Ectodermal cell (in vitro differentiated cells): ENCODE data around the gene STK40.
A peak's percentile ranks its signal among the peaks of the same experiment; 100 is the strongest.

Source experiments
- H3K27ac ChIP-seq: 2 replicates; pipeline ENCODE4 v1.7.0; 2013; ENCODE audit warnings: mild to moderate bottlenecking, low read depth, low read length; ENCODE audit not compliant: insufficient read depth, poor library complexity, severe bottlenecking
- H3K27me3 ChIP-seq: 2 replicates; pipeline ENCODE4 v1.7.0; 2013; ENCODE audit warnings: mild to moderate bottlenecking, low read length; ENCODE audit not compliant: insufficient read depth, control insufficient read depth, poor library complexity, severe bottlenecking
- H3K36me3 ChIP-seq: one replicate; pipeline ENCODE4 v1.7.0; 2013; ENCODE audit warnings: low read length; ENCODE audit not compliant: control insufficient read depth, insufficient read depth
- H3K4me1 ChIP-seq: one replicate; pipeline ENCODE4 v1.7.0; 2013; ENCODE audit warnings: low read length; ENCODE audit not compliant: control insufficient read depth, insufficient read depth
- H3K4me3 ChIP-seq: 2 replicates; pipeline ENCODE4 v1.7.0; 2013; ENCODE audit warnings: low read depth, low read length, control low read depth; ENCODE audit not compliant: insufficient read depth
- H3K9me3 ChIP-seq: 2 replicates; pipeline ENCODE4 v1.7.0; 2013; ENCODE audit warnings: mild to moderate bottlenecking, low read length, moderate library complexity; ENCODE audit not compliant: control insufficient read depth
- WGBS, 2 experiments: methylation state at CpG; one replicate each; pipeline ENCODE4 v1.1.7; 2013; ENCODE audit warnings: missing lambda C conversion rate in 2 of 2; 5-methylcytosine and 5-hydroxymethylcytosine counted together

Gene STK40

DNA sequence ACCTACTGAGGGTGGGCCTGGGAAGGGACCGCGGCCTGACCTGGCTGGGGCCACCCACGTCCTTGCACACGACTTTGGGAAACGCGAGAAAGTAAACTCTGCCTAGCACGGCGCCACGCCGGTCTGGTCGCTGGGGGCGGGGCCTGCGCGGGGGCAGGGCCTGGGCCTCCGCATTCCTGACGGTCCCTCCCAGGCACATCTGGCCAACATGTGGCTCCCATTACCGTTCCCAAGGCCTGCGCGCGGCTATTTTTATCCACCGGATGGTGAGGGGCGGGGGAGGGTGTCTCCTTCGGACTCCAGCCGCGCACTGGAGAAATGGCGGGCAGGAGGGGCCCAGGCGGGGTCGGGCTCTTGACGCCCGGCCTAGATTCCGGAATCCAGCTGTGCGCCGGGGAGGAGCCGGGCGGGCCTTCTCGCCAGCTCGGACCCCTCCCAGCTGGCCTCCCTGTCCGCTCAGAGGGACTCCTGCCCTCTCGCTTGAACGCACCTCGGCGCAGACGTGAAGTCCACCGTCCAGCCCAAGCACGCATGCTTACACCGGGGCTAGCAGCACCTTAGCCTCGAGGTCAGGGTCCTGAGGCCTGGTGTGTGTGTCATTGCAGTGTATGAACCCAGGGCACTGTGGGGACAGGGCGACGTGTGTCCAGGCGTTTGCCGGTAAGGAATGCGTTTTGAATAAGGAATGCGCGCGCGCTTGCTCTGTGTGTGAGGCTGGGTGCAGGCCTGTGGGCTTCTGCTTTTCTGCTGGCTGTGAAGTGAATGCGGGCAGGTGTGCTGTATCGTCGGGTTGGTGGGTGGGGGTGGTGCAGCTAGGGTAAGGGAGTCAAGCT, 64.4 kb downstream of the STK40 start:
- Histone ChIP-seq H3K27me3 (peaks cover 59% of the 10 kb centered on the region), H3K27ac (no peak overlapping the region), H3K36me3 (no peaks in the 10 kb centered on the region), H3K4me1 (peaks cover 24% of the 10 kb centered on the region), H3K4me3 (peak overlapping the region; percentile 40), H3K9me3 (no peaks in the 10 kb centered on the region)
- WGBS, 2 experiments: 2% methylated on average over 59 of the region's 59 CpGs

DNA sequence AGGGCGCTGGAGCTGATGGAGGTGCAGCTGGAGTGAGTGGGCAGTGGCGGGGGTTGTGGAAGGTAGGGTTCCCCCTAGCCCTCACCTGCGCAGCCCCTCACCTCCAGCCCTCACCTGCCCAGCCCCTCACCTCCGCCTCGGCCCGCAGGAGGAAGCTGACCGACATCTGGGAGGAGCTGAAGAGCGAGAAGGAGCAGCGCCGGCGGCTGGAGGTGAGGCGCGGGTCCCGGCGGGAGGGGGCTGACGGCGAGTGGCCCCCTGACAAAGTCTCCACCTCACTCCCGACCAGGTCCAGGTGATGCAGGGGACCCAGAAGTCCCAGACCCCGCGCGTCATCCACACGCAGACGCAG, 65.0 kb downstream of the STK40 start:
- H3K4me3 ChIP-seq: peak overlapping the region; percentile 36
- peaks cover 24% of the 10 kb centered on the region for H3K4me1 ChIP-seq
- H3K27ac ChIP-seq: no peak overlapping the region
- 9 to 12% methylated on average over 23 of the region's 23 CpGs for WGBS, 2 experiments
- H3K36me3 ChIP-seq: no peaks in the 10 kb centered on the region
- no peaks in the 10 kb centered on the region for H3K9me3 ChIP-seq
- peaks cover 59% of the 10 kb centered on the region for H3K27me3 ChIP-seq

- Histone ChIP-seq H3K4me1 (peaks cover 24% of the 10 kb centered on the region), H3K36me3 (no peaks in the 10 kb centered on the region), H3K27ac (no peak overlapping the region), H3K9me3 (no peaks in the 10 kb centered on the region), H3K27me3 (peaks cover 59% of the 10 kb centered on the region), H3K4me3 (no peak overlapping the region)
- 58 to 59% methylated on average over 16 of the region's 16 CpGs for WGBS, 2 experiments
Measured at GRCh38 chr1:36320291-36320761, 65.4 kb downstream of the STK40 start.

DNA sequence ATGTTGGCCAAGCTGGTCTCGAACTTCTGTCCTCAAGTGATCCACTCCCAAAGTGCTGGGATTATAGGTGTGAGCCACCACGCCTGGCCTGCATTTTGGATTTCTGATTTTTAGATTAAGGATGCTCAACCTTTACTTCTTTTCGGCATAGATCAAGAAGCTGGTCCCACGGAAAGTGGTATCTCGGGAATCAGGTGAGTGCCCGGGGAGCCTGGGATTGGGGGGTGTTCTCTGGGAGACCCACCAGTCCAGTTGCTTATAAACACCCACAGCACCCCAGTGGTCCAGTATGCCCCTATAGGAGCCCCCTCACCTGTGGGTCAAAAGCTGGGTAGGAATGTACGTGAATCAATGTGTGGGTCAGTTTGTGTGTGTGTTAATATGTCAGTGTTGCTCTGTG, 76.3 kb downstream of the STK40 start:
- Histone ChIP-seq H3K4me3 (no peak overlapping the region), H3K27me3 (no peaks in the 10 kb centered on the region), H3K36me3 (no peaks in the 10 kb centered on the region), H3K27ac (no peak overlapping the region), H3K9me3 (no peaks in the 10 kb centered on the region), H3K4me1 (no peaks in the 10 kb centered on the region)
- WGBS, 2 experiments: 97 to 99% methylated on average over 7 of the region's 7 CpGs

GRCh38 chr1:36307601-36308330, 78.0 kb downstream of the STK40 start:
- Histone ChIP-seq H3K27me3 (no peaks in the 10 kb centered on the region), H3K4me3 (peak overlapping the region; percentile 68), H3K4me1 (no peaks in the 10 kb centered on the region), H3K27ac (no peak overlapping the region), H3K36me3 (peaks cover 7% of the 10 kb centered on the region), H3K9me3 (no peaks in the 10 kb centered on the region)
- 79 to 80% methylated on average over 10 of the region's 10 CpGs for WGBS, 2 experiments

DNA sequence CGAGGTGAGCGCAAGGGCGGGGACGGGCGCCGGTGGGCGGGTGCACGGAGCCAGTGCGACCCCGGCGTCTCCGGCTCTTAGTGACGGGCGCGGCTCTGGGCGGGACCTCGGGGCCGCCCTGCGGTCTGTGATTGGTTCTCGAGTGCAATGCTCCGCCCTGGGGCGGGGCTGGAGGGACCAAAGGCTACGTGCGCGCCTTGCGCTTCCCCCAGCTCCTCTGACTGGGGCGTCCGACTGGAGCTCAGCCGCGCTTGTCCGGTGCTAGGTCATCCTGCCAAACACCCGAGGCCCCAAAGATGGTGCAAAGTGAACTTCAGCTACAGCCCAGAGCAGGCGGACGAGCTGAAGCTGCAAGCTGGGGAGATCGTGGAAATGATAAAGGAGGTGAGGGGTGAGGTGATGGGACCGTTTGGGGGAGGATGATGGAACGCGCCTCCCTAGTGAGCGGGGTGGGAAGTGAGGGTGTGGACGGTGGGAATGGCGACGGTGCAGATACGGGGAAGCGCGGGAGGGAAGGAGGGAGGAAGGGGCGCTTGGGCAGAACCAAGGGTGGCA, 78.7 kb downstream of the STK40 start:
- Histone ChIP-seq H3K27me3 (no peaks in the 10 kb centered on the region), H3K4me3 (peak overlapping the region; percentile 68), H3K27ac (no peak overlapping the region), H3K4me1 (no peaks in the 10 kb centered on the region), H3K36me3 (peaks cover 13% of the 10 kb centered on the region), H3K9me3 (no peaks in the 10 kb centered on the region)
- 1% methylated on average over 46 of the region's 46 CpGs for WGBS, 2 experiments

DNA sequence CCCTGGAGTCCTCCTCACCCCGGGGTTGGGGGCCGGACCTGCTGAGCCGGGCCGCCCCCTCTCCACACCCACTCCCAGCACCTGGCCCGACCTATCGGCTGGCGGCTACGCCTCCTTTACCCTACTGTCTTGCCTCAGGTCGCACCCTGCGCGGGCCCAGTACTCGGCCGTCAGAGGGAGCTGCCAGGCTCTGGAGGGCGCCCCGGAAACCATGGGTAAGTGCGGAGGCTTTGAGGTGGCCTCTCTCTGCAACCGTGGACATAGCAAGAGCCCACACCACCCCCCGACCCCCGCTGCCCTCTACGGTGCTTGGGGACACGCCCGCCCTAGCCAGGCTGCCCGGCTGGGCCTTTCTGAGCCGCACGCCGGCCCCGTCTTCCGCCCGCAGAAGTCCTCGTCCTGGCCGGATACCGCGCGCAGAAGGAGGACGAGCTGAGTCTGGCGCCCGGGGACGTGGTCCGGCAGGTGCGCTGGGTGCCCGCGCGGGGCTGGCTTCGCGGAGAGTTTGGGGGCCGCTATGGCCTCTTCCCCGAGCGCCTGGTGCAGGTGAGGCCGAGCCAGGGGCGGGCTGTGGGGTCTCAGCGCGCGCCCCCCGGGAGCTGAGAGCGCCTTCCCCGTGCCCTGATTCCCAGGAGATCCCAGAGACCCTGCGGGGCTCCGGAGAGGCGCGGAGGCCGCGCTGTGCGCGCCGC, 79.4 kb downstream of the STK40 start, which contains the start of gene SH3D21:
Gene SH3D21 (plus strand): TSS at position 159 of the 692 bp plus-strand sequence. CDS start 53 bp downstream, at position 212.
- H3K27me3 ChIP-seq: no peaks in the 10 kb centered on the region
- no peaks in the 10 kb centered on the region for H3K9me3 ChIP-seq
- H3K27ac ChIP-seq: peak within 1 kb of the TSS; percentile 54
- H3K36me3 ChIP-seq: peaks cover 18% of the 10 kb centered on the region
- H3K4me3 ChIP-seq: peak within 1 kb of the TSS; percentile 68
- 1% methylated on average over 65 of the region's 65 CpGs for WGBS, 2 experiments
- H3K4me1 ChIP-seq: no peaks in the 10 kb centered on the region

- Histone ChIP-seq H3K4me3 (peak overlapping the region; percentile 68), H3K36me3 (peaks cover 23% of the 10 kb centered on the region), H3K27me3 (no peaks in the 10 kb centered on the region), H3K4me1 (no peaks in the 10 kb centered on the region), H3K9me3 (no peaks in the 10 kb centered on the region), H3K27ac (no peak overlapping the region)
- 27 to 36% methylated on average over 7 of the region's 7 CpGs for WGBS, 2 experiments
Measured at GRCh38 chr1:36305915-36306209, 79.9 kb downstream of the STK40 start.

DNA sequence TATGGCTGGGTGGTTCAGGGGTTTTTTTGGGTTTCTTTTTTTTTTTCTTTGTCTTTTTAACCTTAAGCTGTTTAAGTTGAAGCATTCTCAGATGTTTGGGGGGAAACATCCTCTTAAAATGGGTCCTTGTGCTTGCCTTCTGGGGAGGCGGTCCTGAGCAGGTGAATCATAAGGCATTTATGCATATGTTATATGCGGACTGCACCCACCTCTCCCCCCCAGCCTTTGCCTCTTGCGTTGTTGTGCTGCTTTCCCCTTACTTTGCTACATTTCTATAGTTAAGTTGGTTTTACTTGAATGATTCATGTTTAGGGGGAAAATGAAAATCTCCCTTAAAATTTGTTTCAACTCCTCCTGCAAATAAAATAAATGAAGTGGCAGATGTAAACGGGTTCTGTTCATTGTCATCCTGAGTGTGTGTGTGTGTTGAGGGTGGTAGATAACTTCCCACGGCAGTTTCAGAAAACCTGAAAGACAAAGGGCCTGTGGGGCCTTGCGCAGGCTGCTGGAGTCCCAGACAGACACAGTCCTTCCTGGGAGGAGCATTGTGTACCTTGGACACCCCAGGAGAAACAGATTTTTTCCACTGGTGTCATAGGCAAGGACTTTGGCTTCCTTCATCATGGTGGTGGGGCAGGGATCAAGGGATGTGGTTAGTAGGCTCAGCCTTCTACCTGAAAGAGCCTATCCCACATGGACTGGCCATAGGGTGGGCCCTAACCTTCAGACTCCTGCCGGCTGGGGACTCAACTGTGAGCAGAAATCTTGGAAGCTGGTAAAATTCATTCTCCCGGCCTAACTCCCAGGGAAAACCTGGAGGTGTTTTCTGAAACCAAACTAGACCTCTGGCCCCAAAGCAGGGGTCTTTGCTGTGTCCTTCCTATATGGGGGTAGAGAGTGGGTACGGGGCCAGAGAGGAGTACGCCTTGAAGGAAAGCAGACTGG, 80.5 kb downstream of the STK40 start:
- H3K4me3 ChIP-seq: no peak overlapping the region
- WGBS, 2 experiments: 86 to 93% methylated on average over 8 to 9 of the region's 10 CpGs
- H3K27ac ChIP-seq: no peak overlapping the region
- no peaks in the 10 kb centered on the region for H3K27me3 ChIP-seq
- no peaks in the 10 kb centered on the region for H3K9me3 ChIP-seq
- H3K4me1 ChIP-seq: no peaks in the 10 kb centered on the region
- peaks cover 26% of the 10 kb centered on the region for H3K36me3 ChIP-seq
